22Rv1 (cell line): Measurements from ENCODE around the gene PARN.

Source experiments
- ZFX ChIP-seq: fragments of 450-650 bp; IDR thresholded peaks from 2 replicates; pipeline ENCODE4 v1.6.1; 2017; ENCODE audit warnings: antibody characterized with exemption, borderline replicate concordance
- TF ChIP-seq, protein P1 (sequence below): fragments of 450-650 bp; IDR thresholded peaks from 2 replicates; pipeline ENCODE4 v1.5.1; 2017; ENCODE audit warnings: mild to moderate bottlenecking

DNA sequence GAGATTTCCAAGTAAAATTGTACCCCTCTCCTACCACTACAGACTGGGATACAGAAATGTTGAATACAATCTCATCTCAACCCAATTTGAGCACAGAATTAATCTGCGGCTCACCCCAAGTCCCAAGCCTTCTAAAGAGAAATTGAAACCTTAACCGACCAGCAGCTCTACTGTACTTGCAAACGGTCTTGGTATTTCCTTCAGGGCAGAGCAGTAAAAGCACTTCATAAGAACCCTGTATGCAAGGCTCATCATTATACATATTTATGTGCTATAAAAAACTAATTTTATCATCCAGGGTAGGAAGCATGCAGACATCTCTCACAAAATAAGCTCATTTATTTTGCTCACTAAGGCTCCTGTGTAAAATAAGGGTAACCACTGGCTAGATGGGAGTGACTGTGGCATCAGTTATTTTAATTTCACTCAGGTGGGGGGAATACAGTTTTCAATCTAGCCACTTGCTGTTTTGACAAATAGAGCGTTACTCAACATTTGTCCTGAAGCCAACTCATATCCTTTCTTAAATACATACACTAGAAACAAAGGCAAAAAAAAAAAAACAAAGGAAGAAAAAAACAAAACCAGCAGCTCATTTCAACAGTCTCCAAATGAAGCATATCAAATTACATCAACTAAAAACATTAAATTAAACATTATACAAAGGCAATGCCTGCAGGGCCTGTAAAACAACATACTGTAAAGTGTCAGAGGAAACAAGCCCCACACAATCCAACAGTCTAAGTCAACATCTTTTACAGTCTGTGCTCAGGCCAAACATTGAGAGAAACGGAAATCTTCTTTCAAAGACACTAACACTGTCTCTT lies 65.0 kb downstream of the PARN start:
- TF ChIP-seq, protein P1, sequence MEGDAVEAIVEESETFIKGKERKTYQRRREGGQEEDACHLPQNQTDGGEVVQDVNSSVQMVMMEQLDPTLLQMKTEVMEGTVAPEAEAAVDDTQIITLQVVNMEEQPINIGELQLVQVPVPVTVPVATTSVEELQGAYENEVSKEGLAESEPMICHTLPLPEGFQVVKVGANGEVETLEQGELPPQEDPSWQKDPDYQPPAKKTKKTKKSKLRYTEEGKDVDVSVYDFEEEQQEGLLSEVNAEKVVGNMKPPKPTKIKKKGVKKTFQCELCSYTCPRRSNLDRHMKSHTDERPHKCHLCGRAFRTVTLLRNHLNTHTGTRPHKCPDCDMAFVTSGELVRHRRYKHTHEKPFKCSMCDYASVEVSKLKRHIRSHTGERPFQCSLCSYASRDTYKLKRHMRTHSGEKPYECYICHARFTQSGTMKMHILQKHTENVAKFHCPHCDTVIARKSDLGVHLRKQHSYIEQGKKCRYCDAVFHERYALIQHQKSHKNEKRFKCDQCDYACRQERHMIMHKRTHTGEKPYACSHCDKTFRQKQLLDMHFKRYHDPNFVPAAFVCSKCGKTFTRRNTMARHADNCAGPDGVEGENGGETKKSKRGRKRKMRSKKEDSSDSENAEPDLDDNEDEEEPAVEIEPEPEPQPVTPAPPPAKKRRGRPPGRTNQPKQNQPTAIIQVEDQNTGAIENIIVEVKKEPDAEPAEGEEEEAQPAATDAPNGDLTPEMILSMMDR, result no peak
- no peak for TF ChIP-seq ZFX
